Thoracic aorta (tissue), 2 donors: ENCODE data around the gene DCBLD1. TPM values are rescaled to one million over a fixed set of nuclear protein-coding genes. Genes with fewer than 3 reads are reported as not detected.

ENCODE experiments used
- ATAC-seq: fragments of 150-250 bp; one replicate; pipeline ENCODE4 v1.8.0; 2017; ENCODE audit warnings: low read depth; ENCODE audit not compliant: insufficient number of reproducible peaks, low FRiP score
- DNase-seq: peaks from one replicate; pipeline ENCODE4 v3.0.0-alpha.2; 2020; ENCODE audit warnings: low spot score
- H3K27ac ChIP-seq, 2 donors: fragments of 200-600 bp; sonication (generic); 1 replicate in 1 of 2; 2 replicates in 1 of 2; pipeline ENCODE4 v1.5.1; 2016; ENCODE audit warnings: mild to moderate bottlenecking in 2 of 2, moderate library complexity in 2 of 2
- H3K27me3 ChIP-seq: fragments of 200-600 bp; sonication (generic); replicated peaks from 2 replicates; pipeline ENCODE4 v1.6.0; 2016; ENCODE audit warnings: mild to moderate bottlenecking; ENCODE audit not compliant: insufficient read depth
- H3K36me3 ChIP-seq: fragments of 200-600 bp; sonication (generic); one replicate; pipeline ENCODE4 v1.5.1; 2016
- H3K4me1 ChIP-seq, 2 donors: fragments of 200-600 bp; sonication (generic); 1 replicate in 1 of 2; 2 replicates in 1 of 2; pipeline versions ENCODE4 v1.5.1 to v1.6.0; 2016; ENCODE audit warnings: low read depth in 2 of 2, mild to moderate bottlenecking in 1 of 2; ENCODE audit not compliant: control insufficient read depth in 1 of 2
- H3K4me3 ChIP-seq: fragments of 200-600 bp; sonication (generic); 2 replicates; pipeline ENCODE4 v1.5.1; 2016; ENCODE audit warnings: mild to moderate bottlenecking
- H3K9me3 ChIP-seq: fragments of 200-600 bp; sonication (generic); 2 replicates; pipeline ENCODE4 v1.5.1; 2016
- total RNA-seq, 2 donors: library from RNA; depleted of rRNA; stranded (reverse); fragments of >200 nt; gene quantifications; one replicate each; pipeline versions ENCODE4 v1.1.0 to v1.2.3, GENCODE V29; 2016
- TF ChIP-seq, protein P1 (sequence below): fragments of 200-600 bp; sonication (generic); IDR thresholded peaks from one replicate; pipeline ENCODE4 v1.5.1; 2019; ENCODE audit warnings: antibody characterized with exemption

Gene DCBLD1
- total RNA-seq, 2 donors from 2014 or later, result 6.4 to 33.2 TPM

DNA sequence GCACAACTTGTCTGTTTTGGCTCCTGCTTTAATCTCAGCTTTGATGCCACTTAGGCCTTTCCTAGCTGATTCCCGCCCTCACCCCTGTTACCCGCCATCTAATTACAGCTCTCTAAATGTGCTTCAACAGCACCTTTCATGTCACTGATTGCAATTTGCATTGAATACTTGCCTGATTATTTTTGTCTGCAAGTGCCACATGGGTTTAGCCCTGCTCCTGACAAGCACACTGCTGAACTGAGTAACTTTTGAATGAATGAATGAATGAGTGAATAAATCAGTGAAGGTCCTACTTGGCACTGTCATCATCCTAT lies 591 bp upstream of the DCBLD1 start:
- Histone ChIP-seq H3K9me3 (no peaks in the 10 kb centered on the region), H3K4me1 (peaks cover 13 to 19% of the 10 kb centered on the region in 2 donors), H3K27me3 (no peaks in the 10 kb centered on the region), H3K36me3 (no peaks in the 10 kb centered on the region), H3K4me3 (peak overlapping the region; percentile 99), H3K27ac (peak overlapping the region; percentile 90 to 96)
- ATAC-seq (no peak), DNase-seq (no peak)
- TF ChIP-seq, protein P1, sequence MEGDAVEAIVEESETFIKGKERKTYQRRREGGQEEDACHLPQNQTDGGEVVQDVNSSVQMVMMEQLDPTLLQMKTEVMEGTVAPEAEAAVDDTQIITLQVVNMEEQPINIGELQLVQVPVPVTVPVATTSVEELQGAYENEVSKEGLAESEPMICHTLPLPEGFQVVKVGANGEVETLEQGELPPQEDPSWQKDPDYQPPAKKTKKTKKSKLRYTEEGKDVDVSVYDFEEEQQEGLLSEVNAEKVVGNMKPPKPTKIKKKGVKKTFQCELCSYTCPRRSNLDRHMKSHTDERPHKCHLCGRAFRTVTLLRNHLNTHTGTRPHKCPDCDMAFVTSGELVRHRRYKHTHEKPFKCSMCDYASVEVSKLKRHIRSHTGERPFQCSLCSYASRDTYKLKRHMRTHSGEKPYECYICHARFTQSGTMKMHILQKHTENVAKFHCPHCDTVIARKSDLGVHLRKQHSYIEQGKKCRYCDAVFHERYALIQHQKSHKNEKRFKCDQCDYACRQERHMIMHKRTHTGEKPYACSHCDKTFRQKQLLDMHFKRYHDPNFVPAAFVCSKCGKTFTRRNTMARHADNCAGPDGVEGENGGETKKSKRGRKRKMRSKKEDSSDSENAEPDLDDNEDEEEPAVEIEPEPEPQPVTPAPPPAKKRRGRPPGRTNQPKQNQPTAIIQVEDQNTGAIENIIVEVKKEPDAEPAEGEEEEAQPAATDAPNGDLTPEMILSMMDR, result no peak

DNA sequence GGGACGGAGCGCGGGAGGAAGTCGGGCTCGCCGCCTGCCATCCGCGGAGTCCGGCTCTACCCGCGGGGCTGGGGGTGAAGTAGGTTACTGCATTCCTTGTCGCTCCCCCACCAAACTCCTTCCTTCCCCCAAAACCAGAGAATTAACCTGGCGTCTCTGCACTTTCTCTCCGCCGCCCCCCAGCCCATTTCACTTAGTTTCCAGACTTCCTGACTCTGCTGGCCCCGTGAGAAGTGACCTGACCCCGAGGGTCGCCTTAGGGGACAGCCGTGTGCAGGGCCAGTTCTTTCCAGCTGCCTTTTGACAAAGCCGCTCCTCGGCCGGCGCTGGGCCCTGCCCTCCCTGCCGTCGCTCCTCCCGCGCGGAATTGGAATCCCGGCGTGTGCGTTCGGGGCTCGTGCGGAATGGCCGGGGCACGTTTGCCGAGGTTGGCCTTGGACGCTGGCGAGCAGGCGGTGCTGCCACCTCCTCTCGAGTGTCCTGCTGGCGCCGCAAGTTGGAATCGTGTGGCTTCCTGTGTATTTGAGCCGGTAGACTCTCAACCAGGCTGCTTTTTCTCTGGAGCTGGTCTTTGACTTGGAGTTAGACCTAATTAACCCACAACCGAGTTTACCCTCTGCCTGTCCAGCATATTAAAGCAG lies 650 bp downstream of the DCBLD1 start:
- no peak for DNase-seq
- peak; percentile 18 for ATAC-seq
- Histone ChIP-seq H3K9me3 (no peaks in the 10 kb centered on the region), H3K27ac (peak overlapping the region; percentile 90 to 96), H3K36me3 (no peaks in the 10 kb centered on the region), H3K4me1 (peaks cover 13 to 19% of the 10 kb centered on the region in 2 donors), H3K4me3 (peak overlapping the region; percentile 99), H3K27me3 (no peaks in the 10 kb centered on the region)
- TF ChIP-seq, protein P1, result no peak

- peak overlapping the region; percentile 90 to 96 for H3K27ac ChIP-seq
- H3K4me1 ChIP-seq, result peaks cover 13 to 19% of the 10 kb centered on the region in 2 donors
- peak overlapping the region; percentile 99 for H3K4me3 ChIP-seq
- H3K9me3 ChIP-seq, result no peaks in the 10 kb centered on the region
- ATAC-seq, result peak; percentile 41
- no peaks in the 10 kb centered on the region for H3K27me3 ChIP-seq
- TF ChIP-seq, protein P1, result no peak
- H3K36me3 ChIP-seq, result no peaks in the 10 kb centered on the region
- DNase-seq, result no peak
Measured at GRCh38 chr6:117483645-117484016, 1.2 kb downstream of the DCBLD1 start.

GRCh38 chr6:117484052-117484646 lies 1.7 kb downstream of the DCBLD1 start:
- DNase-seq, result no peak
- Histone ChIP-seq H3K9me3 (no peaks in the 10 kb centered on the region), H3K36me3 (no peaks in the 10 kb centered on the region), H3K27me3 (no peaks in the 10 kb centered on the region), H3K4me1 (peaks cover 13 to 19% of the 10 kb centered on the region in 2 donors), H3K4me3 (peak overlapping the region; percentile 99), H3K27ac (peak overlapping the region; percentile 90 to 96)
- TF ChIP-seq, protein P1, result no peak
- no peak for ATAC-seq

DNA sequence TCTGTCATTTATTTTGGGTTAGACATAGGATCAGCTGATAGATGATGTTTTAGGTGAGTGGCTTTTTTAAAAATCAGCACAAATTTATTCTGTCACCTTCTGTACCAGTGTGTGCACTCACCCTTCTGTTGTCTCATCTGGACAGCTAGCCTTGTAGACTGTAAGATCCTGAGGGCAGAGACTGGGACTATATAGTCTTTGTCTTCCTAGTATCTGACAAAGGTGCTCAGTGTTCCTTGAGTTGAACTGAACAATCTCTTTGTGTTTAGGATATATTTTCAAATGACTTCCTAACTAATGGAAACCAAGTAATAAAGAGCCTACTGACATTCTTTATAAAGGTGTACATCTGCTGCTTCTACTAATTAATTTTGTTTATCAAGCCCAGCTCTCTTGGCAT lies 3.0 kb downstream of the DCBLD1 start:
- TF ChIP-seq, protein P1, result no peak
- Histone ChIP-seq H3K27ac (no peak overlapping the region), H3K4me3 (no peak overlapping the region), H3K9me3 (no peaks in the 10 kb centered on the region), H3K27me3 (no peaks in the 10 kb centered on the region), H3K4me1 (peaks cover 13 to 19% of the 10 kb centered on the region in 2 donors), H3K36me3 (no peaks in the 10 kb centered on the region)
- DNase-seq, result no peak
- ATAC-seq, result no peak
